ENCODE data around the gene REELD1. TPM values are rescaled to one million over a fixed set of nuclear protein-coding genes. Genes with fewer than 3 reads are reported as not detected.

The REELD1 gene
- not detected in 2 replicates for total RNA-seq (2021)
- long read RNA-seq, result 0 reads

DNA sequence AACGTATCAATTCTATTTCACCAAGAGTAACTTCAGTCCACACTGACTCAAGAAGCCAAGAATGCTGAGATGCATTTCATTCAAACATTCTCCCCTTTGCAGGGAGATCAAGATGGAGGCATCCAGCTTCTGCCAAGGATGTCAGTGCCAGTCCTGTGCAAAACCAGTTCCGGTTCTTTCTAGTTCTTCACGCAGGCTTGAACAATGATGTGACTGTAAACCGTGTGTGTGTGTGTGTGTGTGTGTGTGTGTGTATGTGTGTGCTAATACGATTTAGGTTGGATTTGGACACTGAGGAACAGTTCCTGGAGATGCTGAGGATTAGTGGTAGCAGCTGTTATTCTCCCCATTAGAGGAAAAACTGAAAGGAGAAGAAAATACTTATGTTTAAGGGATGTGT lies at the start of gene REELD1:
Gene REELD1, plus strand, starts transcription at position 301 of the 400 bp plus-strand sequence. CDS start 2,415 bp downstream, outside the sequence.
- TF ChIP-seq, protein P1, sequence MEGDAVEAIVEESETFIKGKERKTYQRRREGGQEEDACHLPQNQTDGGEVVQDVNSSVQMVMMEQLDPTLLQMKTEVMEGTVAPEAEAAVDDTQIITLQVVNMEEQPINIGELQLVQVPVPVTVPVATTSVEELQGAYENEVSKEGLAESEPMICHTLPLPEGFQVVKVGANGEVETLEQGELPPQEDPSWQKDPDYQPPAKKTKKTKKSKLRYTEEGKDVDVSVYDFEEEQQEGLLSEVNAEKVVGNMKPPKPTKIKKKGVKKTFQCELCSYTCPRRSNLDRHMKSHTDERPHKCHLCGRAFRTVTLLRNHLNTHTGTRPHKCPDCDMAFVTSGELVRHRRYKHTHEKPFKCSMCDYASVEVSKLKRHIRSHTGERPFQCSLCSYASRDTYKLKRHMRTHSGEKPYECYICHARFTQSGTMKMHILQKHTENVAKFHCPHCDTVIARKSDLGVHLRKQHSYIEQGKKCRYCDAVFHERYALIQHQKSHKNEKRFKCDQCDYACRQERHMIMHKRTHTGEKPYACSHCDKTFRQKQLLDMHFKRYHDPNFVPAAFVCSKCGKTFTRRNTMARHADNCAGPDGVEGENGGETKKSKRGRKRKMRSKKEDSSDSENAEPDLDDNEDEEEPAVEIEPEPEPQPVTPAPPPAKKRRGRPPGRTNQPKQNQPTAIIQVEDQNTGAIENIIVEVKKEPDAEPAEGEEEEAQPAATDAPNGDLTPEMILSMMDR (conservative IDR thresholded peaks at IDR 0.05), result no peak
- no peak within 1 kb of the TSS for H2BK20ac ChIP-seq (ENCODE audit: low read depth, low read length, poor library complexity, severe bottlenecking)
- WGBS (ENCODE audit: extremely low coverage, insufficient read length, low lambda C conversion rate), result no CpG with 5 or more reads among the region's 5 CpGs
- H2BK15ac ChIP-seq (ENCODE audit: low read depth, low read length), result no peak within 1 kb of the TSS
- no peak for DNase-seq
- no peak within 1 kb of the TSS for H2BK5ac ChIP-seq (ENCODE audit: insufficient read length, low read length)
- no peak within 1 kb of the TSS for H2BK120ac ChIP-seq (ENCODE audit: low read depth, low read length, poor library complexity, severe bottlenecking)
- no peak within 1 kb of the TSS for H3K4me2 ChIP-seq (ENCODE audit: insufficient read depth, insufficient read length, low read length)
- H3K23me2 ChIP-seq (ENCODE audit: insufficient read length, low read depth, low read length, poor library complexity, severe bottlenecking), result no peaks in the 10 kb centered on the region
- no peaks in the 10 kb centered on the region for H3K4me1 ChIP-seq (ENCODE audit: insufficient read depth, low read length)
- H3K9ac ChIP-seq (ENCODE audit: extremely low read depth, insufficient read length, low read length), result no peak within 1 kb of the TSS
- no peak within 1 kb of the TSS for H3K4me3 Mint-ChIP-seq
- no peak within 1 kb of the TSS for H4K5ac ChIP-seq (ENCODE audit: insufficient read length, low read depth, low read length)
- H3K18ac ChIP-seq (ENCODE audit: insufficient read length, low read depth, low read length), result no peak within 1 kb of the TSS
- no peak within 1 kb of the TSS for H3K27ac ChIP-seq (ENCODE audit: insufficient read length, low read depth, low read length)
- H2AFZ ChIP-seq (ENCODE audit: low read length), result no peak within 1 kb of the TSS
- H3K27ac Mint-ChIP-seq, result 0 out of 7 replicates have a peak within 1 kb of the TSS, but pooled peaks of 1 of the 3 experiments have one; percentile 67
- H3K27me3 Mint-ChIP-seq (ENCODE audit: low read depth), result peaks cover 5% of the 10 kb centered on the region
- no peak within 1 kb of the TSS for H3K14ac ChIP-seq (ENCODE audit: insufficient read depth, low read length)
- no peaks in the 10 kb centered on the region for H3K79me1 ChIP-seq (ENCODE audit: insufficient read depth, low read depth, low read length, poor library complexity, severe bottlenecking)
- H3K9me3 ChIP-seq (ENCODE audit: control insufficient read depth, low read depth, low read length), result no peaks in the 10 kb centered on the region
- H3K4me1 Mint-ChIP-seq, result no peaks in the 10 kb centered on the region; a peak in 1 of 4 replicates
- H3T11ph ChIP-seq (ENCODE audit: low read length), result no peak within 1 kb of the TSS
- no peak within 1 kb of the TSS for H4K8ac ChIP-seq (replicated peaks; ENCODE audit: insufficient read length, low read depth, low read length)
- no peaks in the 10 kb centered on the region for H3K27me3 ChIP-seq (ENCODE audit: insufficient read depth, low read length)
- H3K4ac ChIP-seq (ENCODE audit: low read depth, low read length), result no peak within 1 kb of the TSS
- H3K79me2 ChIP-seq (ENCODE audit: insufficient read depth, low read length), result no peaks in the 10 kb centered on the region
- no peak within 1 kb of the TSS for H3K56ac ChIP-seq (ENCODE audit: insufficient read length, low read depth, low read length)
- H3K9me3 Mint-ChIP-seq, result no peaks in the 10 kb centered on the region
- H3K36me3 Mint-ChIP-seq (ENCODE audit: insufficient read depth in 1 of 3, low read depth in 3 of 3), result no peaks in the 10 kb centered on the region
- no peak within 1 kb of the TSS for H2BK12ac ChIP-seq (ENCODE audit: insufficient read length, low read depth, low read length)
- no peaks in the 10 kb centered on the region for H4K20me1 ChIP-seq (ENCODE audit: control insufficient read depth, insufficient read depth, insufficient read length)
- no peak within 1 kb of the TSS for H4K91ac ChIP-seq (ENCODE audit: insufficient read length, low read depth, low read length)
- H2AK5ac ChIP-seq (ENCODE audit: insufficient read length, low read length), result no peak within 1 kb of the TSS
- H3K23ac ChIP-seq (ENCODE audit: insufficient read length, low read depth, low read length), result no peak within 1 kb of the TSS

Measured in H9 (cell line).